Nephron (organoid): Measurements from ENCODE around the gene NBPF4.

ENCODE experiments used
- H3K27ac Mint-ChIP-seq, 3 experiments: 2 replicates each; pipeline ENCODE4 v1.8.0; 2020; ENCODE audit warnings: mixed read lengths in 3 of 3, mild to moderate bottlenecking in 2 of 3, moderate library complexity in 1 of 3
- H3K27me3 Mint-ChIP-seq: 2 replicates; pipeline ENCODE4 v1.8.0; 2021; ENCODE audit warnings: low read depth, mild to moderate bottlenecking, moderate library complexity, mixed read lengths
- H3K36me3 Mint-ChIP-seq: 2 replicates; pipeline ENCODE4 v1.8.0; 2020; ENCODE audit warnings: low read depth, mixed read lengths
- H3K4me1 Mint-ChIP-seq: 2 replicates; pipeline ENCODE4 v1.8.0; 2020; ENCODE audit warnings: mixed read lengths
- H3K4me3 Mint-ChIP-seq, 3 experiments: 2 replicates each; pipeline ENCODE4 v1.8.0; 2020; ENCODE audit warnings: mild to moderate bottlenecking in 3 of 3, mixed read lengths in 3 of 3, moderate library complexity in 2 of 3
- H3K9me3 Mint-ChIP-seq: 2 replicates; pipeline ENCODE4 v1.8.0; 2020; ENCODE audit warnings: mixed read lengths
- CTCF ChIP-seq, 3 experiments: fragments of 200-600 bp; sonication (generic); IDR thresholded peaks; one replicate each; pipeline ENCODE4 v1.5.0; 2021; ENCODE audit warnings: antibody characterized with exemption in 3 of 3; ENCODE audit not compliant: unreplicated experiment in 3 of 3

Gene NBPF4

GRCh38 chr1:108194051-108194450 lies 49.8 kb downstream of the NBPF4 start:
- Mint-ChIP-seq H3K27me3 (peaks cover 4% of the 10 kb centered on the region), H3K27ac (no peak overlapping the region), H3K4me1 (peaks cover 17% of the 10 kb centered on the region), H3K9me3 (peaks cover 45% of the 10 kb centered on the region), H3K36me3 (peaks cover 88% of the 10 kb centered on the region), H3K4me3 (no peak overlapping the region)
- no peak for TF ChIP-seq CTCF (IDR thresholded peaks at IDR 0.05; ENCODE audit: unreplicated experiment in 3 of 3)

- Mint-ChIP-seq H3K9me3 (peaks cover 53% of the 10 kb centered on the region), H3K36me3 (peaks cover 95% of the 10 kb centered on the region), H3K4me3 (no peak overlapping the region), H3K27ac (no peak overlapping the region), H3K4me1 (peaks cover 9% of the 10 kb centered on the region), H3K27me3 (peaks cover 4% of the 10 kb centered on the region)
- TF ChIP-seq CTCF (IDR thresholded peaks at IDR 0.05; ENCODE audit: unreplicated experiment in 3 of 3): no peak
Observed at GRCh38 chr1:108193333-108193732, 50.5 kb downstream of the NBPF4 start.

- Mint-ChIP-seq H3K9me3 (peaks cover 59% of the 10 kb centered on the region), H3K27me3 (peaks cover 4% of the 10 kb centered on the region), H3K4me3 (no peak overlapping the region), H3K4me1 (peaks cover 2% of the 10 kb centered on the region), H3K27ac (no peak overlapping the region), H3K36me3 (peaks cover 95% of the 10 kb centered on the region)
- no peak for TF ChIP-seq CTCF (IDR thresholded peaks at IDR 0.05; ENCODE audit: unreplicated experiment in 3 of 3)
Observed at GRCh38 chr1:108192581-108192980, 51.3 kb downstream of the NBPF4 start.

DNA sequence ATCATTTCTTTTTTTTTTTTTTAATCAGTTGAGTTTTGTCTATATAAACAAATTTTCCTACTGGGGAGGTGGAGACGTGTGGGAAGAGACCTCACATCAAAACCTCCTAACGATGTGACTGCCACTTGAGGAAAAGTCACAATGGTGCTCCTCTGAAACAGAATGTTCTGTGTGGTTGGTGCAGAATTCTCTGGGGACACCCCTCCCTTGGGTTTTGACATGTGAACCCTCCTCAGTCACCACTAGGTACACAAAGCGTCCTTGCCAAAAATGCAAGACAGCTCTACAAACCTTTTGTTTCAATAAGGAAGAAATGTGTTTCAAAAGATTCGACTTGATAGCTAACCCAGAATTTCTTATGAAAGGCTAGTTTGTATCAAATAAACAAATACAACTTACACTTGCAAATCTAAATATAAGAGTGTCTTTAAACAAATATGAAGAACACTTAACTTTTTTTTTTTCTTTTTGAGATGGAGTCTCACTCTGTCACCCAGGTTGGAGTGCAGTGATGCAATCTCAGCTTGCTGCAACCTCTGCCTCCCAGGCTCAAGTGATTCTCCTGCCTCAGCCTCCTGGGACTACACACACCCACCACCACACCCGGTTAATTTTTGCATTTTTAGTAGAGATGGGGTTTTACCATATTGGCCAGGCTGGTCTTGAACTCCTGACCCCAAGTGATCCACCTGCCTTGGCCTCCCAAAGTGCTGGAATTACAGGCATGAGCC lies 53.0 kb downstream of the NBPF4 start:
- Mint-ChIP-seq H3K36me3 (peaks cover 94% of the 10 kb centered on the region), H3K9me3 (peaks cover 53% of the 10 kb centered on the region), H3K4me1 (no peaks in the 10 kb centered on the region), H3K27ac (no peak overlapping the region), H3K27me3 (peaks cover 4% of the 10 kb centered on the region), H3K4me3 (no peak overlapping the region)
- TF ChIP-seq CTCF (IDR thresholded peaks at IDR 0.05; ENCODE audit: unreplicated experiment in 3 of 3): no peak

- Mint-ChIP-seq H3K36me3 (peaks cover 96% of the 10 kb centered on the region), H3K27ac (no peak overlapping the region), H3K4me3 (no peak overlapping the region), H3K9me3 (peaks cover 51% of the 10 kb centered on the region), H3K4me1 (no peaks in the 10 kb centered on the region), H3K27me3 (peaks cover 4% of the 10 kb centered on the region)
- TF ChIP-seq CTCF (IDR thresholded peaks at IDR 0.05; ENCODE audit: unreplicated experiment in 3 of 3): no peak
Observed at GRCh38 chr1:108190001-108190634, 53.8 kb downstream of the NBPF4 start.

DNA sequence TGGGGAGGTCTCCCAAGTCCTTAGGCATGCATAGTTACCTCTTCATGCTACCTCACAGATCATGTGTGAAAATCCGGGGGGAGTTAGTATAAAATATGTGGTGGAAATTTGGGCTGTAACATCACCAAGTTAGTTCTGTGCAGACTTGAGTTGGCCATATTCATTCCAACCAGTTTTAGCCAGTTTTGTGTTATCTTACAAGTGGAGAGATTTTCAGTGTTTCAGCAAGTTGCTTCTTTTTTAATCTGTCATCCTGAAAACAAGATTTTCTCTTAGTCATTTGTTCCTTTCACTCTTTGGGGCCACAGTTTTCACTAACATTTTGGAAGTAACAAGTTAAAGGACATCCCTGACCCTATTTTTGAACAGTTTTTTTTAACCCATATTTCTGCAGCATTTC lies 55.1 kb downstream of the NBPF4 start:
- no peak overlapping the region for H3K27ac Mint-ChIP-seq
- H3K36me3 Mint-ChIP-seq: peaks cover 96% of the 10 kb centered on the region
- peaks cover 43% of the 10 kb centered on the region for H3K9me3 Mint-ChIP-seq
- TF ChIP-seq CTCF (IDR thresholded peaks at IDR 0.05; ENCODE audit: unreplicated experiment in 3 of 3): no peak
- no peak overlapping the region for H3K4me3 Mint-ChIP-seq
- H3K4me1 Mint-ChIP-seq: no peaks in the 10 kb centered on the region
- H3K27me3 Mint-ChIP-seq: no peaks in the 10 kb centered on the region
